ES-I3 (cell line): Measurements from ENCODE around the gene TPST1.

Source experiments
- H3K36me3 ChIP-seq: 2 replicates; pipeline ENCODE4 v1.6.1; 2013; ENCODE audit warnings: mild to moderate bottlenecking, low read length, control low read depth, moderate library complexity; ENCODE audit not compliant: insufficient read depth
- H3K4me1 ChIP-seq: 2 replicates; pipeline ENCODE4 v1.6.1; 2013; ENCODE audit warnings: mild to moderate bottlenecking, control low read depth, low read length; ENCODE audit not compliant: insufficient read depth
- H3K9ac ChIP-seq: 2 replicates; pipeline ENCODE4 v1.6.1; 2013; ENCODE audit warnings: low read depth, mild to moderate bottlenecking, low read length, moderate library complexity
- H3K9me3 ChIP-seq: 2 replicates; pipeline ENCODE4 v1.6.1; 2013; ENCODE audit warnings: mild to moderate bottlenecking, low read length, moderate library complexity; ENCODE audit not compliant: control insufficient read depth, insufficient read depth

TPST1 gene

DNA sequence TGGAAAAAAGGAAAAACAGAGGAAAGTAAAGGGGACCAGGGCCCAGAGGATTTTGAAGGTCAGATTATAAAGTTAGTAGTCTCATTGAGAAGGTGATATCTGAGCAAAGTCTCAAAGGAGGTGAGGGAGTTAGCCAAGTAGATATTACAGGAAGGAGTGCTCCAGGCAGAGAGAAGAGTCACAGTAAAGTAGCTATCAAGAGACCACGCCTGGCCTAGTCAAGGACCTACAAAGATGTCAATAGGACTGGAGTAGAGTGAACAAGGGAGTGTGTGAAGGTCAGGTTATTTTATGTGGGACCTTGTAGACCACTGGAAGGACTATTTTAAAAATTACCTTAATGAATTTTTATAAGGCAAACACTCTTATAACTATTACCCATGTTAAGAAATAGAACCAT is 64.8 kb downstream of the TPST1 start:
- no peaks in the 10 kb centered on the region for H3K36me3 ChIP-seq
- H3K9ac ChIP-seq = no peak overlapping the region
- peaks cover 6% of the 10 kb centered on the region for H3K9me3 ChIP-seq
- no peaks in the 10 kb centered on the region for H3K4me1 ChIP-seq

DNA sequence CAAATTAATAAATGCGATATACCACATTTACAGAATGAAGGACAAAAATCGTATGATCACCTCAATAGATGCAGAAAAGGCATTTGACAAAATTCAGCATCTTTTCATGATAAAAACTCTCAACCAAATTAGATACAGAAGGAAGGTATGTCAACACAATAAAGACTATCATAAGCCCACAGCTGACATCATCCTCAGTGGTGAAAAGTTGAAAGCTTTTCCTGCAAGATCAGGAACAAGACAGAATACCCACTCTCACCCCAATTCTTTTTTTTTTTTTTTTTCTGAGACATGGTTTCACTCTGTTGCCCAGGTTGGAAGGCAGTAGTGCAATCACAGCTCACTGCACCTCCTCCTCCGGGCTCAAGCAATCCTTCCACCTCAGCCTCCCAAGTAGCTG is 67.2 kb downstream of the TPST1 start:
- Histone ChIP-seq H3K9me3 (no peaks in the 10 kb centered on the region), H3K9ac (no peak overlapping the region), H3K36me3 (no peaks in the 10 kb centered on the region), H3K4me1 (no peaks in the 10 kb centered on the region)

DNA sequence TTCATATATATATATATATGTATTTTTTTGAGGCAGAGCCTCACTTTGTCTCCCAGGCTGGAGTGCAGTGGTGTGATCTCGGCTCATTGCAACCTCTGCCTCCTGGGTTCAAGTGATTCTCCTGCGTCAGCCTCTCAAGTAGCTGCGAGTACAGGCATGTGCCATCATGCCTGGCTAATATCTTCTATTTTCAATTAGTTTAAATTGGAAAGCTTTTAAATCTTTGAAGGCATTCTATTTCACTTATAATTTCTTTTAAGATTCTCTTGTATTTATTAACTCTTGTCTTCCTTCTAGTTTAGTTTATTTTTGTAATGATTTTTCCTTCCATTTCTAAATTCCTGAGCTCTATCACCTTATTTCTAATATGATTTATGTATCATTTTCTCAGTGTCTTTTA is 71.2 kb downstream of the TPST1 start:
- no peaks in the 10 kb centered on the region for H3K9me3 ChIP-seq
- no peaks in the 10 kb centered on the region for H3K36me3 ChIP-seq
- H3K9ac ChIP-seq = no peak overlapping the region
- H3K4me1 ChIP-seq = no peaks in the 10 kb centered on the region

DNA sequence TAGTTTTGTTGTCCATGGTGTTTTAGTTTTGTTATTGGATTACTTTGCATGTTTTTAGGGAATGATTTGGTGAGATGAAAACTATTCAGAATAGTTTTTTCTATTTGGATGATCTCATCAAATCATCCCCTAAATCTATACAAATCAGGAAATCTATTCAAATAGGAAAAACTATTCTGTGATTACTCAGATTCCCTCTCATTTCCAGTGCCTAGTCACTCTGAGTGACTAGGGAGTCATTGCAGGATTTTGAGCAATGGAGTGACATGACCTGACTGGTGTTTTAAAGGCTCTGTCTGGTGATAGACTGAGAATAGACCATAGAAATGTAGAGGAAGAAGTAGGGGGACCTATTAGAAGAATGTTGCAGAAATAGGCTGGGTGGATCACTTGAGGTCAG is 72.4 kb downstream of the TPST1 start:
- Histone ChIP-seq H3K9ac (no peak overlapping the region), H3K36me3 (no peaks in the 10 kb centered on the region), H3K9me3 (no peaks in the 10 kb centered on the region), H3K4me1 (peaks cover 10% of the 10 kb centered on the region; the same call in 1 of the 2 replicates)

DNA sequence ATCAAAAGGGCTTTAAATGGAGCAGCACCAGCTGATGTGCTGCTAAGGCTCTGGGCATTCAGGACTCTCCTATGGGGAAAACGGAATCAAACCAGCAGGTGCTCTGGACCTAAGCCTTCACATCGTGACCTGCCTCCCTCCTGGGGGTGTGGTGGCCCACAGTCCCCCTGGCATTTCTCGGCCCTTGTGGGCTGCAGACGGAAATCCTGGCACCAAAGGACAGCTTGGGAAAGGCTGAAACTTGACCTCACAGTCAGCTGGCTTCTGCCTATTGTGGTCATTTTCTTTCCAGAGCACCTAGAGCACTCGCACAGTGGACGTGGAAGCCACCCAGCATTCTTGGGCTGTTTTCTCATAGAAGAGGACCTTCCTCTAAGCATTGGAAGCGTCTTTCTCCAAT is 74.8 kb downstream of the TPST1 start:
- no peaks in the 10 kb centered on the region for H3K9me3 ChIP-seq
- H3K9ac ChIP-seq = no peak overlapping the region
- peaks cover 24% of the 10 kb centered on the region for H3K4me1 ChIP-seq
- no peaks in the 10 kb centered on the region for H3K36me3 ChIP-seq

DNA sequence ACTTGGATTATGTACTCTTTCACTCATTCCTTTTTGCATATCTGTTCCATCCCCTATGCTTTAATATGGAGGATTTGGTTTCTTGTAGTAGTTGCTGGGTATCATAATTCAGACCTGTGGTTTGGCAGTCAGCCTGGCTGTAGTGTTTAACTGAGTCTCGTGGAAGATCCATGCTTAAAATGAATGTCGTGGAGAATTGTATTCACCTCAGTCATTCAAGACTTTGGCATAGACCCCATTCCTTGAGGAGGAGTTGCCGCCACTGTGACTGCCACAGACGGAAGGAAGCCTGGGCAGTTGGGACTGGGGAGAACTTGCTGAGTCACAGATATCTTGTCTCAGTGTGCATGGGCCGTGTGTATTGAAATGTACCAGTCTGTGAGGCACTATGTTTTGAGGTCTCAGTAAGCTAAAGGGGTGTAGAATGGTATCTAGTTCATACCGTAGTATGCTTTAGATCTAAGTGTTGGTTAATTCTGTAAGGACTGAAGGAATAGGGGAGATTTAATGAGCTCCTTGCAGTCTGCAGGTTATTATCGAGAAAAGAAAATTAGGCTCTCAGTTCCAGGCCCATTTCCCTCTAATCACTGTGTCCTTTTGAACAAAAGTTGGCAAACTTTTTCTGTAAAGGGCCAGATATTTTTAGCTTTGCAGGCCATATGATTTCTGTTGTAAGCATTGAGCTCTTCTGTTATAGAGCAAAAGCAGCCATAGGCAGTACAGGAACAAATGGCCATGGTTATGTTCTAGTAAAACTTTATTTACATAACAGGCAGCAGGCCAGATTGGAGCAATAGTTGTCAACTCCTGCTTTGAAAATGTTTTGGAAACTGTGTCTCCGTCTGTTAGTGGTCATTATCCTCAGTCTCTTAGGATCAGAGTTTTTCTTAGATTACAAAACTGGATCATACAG is 76.8 kb downstream of the TPST1 start:
- no peak overlapping the region for H3K9ac ChIP-seq
- H3K36me3 ChIP-seq = no peaks in the 10 kb centered on the region
- no peaks in the 10 kb centered on the region for H3K9me3 ChIP-seq
- H3K4me1 ChIP-seq = peaks cover 24% of the 10 kb centered on the region

DNA sequence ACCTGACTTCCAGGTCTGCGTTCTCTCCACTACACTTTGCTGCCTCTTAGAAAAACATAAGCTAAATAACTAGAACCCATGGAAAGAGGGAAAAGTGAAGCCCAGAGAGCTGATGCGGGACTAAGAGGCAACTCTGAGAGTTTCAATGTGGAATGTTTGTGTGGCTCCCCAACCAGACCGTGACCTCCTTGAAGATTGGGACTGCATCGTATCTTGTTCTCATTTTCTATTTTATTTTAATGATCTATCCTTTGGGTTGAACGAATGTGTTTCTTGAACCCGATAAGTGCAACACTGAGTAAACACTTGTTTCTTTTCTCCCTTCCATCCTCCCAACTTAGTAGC is 77.4 kb downstream of the TPST1 start:
- Histone ChIP-seq H3K4me1 (peaks cover 24% of the 10 kb centered on the region), H3K9ac (no peak overlapping the region), H3K9me3 (no peaks in the 10 kb centered on the region), H3K36me3 (no peaks in the 10 kb centered on the region)

DNA sequence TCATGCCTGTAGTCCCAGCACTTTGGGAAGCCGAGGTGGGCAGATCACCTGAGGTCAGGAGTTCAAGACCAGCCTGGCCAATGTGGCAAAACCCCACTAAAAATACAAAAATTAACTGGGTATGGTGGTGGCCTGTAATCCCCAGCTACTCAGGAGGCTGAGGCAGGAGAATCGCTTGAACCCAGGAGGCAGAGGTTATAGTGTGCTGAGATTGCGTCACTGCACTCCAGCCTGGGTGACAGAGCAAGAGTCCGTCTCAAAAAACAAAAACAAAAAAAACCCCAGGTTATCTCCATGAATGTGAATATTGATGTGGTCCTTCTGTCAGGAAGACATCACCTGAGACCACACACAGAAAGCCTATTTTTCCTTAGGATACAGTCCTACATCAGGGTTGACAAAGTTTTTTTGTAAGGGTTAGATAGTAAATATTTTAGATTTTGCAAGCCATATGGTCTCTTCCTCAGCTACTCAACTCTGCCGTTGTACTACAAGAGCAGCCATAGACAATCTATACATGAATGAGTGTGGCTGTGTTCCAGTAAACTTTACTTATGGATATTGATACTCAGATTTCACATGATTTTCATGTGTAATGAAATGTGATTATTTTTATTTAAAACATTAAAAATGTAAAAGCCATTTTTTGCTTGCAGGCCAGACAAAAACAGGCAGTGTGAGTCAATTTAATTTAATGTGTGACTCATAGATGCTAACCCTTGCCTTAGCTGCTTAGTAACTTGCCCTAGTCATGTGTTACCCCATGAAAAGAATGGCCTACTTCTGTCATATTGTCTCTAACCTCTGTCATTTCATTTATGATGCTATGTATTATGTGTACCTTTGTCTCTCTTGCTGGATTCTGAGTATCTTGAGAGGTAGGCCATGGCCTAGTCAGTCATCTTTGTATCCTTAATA is 78.1 kb downstream of the TPST1 start:
- Histone ChIP-seq H3K4me1 (peaks cover 24% of the 10 kb centered on the region), H3K9me3 (no peaks in the 10 kb centered on the region), H3K36me3 (no peaks in the 10 kb centered on the region), H3K9ac (no peak overlapping the region)

DNA sequence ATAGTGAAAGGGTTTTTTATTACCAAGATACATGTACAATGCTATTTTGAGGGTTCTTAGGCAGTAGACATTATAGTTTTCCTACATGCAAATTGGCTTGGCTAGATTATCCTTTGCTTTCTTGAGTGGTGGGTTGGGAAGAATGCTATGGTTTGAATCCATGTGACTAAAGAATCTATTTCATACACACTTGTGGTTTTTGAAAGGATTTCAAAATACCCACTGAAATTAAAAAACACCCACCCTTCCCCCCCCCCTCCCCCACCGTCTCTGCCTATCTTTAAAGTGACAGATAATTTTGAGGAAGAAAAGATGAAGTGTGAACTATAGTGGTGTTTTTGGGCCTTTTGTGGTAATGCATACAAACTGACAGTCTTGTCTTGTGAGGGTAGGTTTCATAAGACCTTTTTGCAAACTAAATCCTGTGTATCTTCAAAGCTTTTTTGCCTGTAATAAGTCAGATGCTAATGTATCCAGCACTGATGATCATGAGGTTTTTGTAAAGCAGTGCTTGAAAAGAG is 90.9 kb downstream of the TPST1 start:
- H3K9me3 ChIP-seq = peaks cover 5% of the 10 kb centered on the region; the same call in 1 of the 2 replicates
- H3K36me3 ChIP-seq = no peaks in the 10 kb centered on the region
- H3K9ac ChIP-seq = no peak overlapping the region
- H3K4me1 ChIP-seq = no peaks in the 10 kb centered on the region

DNA sequence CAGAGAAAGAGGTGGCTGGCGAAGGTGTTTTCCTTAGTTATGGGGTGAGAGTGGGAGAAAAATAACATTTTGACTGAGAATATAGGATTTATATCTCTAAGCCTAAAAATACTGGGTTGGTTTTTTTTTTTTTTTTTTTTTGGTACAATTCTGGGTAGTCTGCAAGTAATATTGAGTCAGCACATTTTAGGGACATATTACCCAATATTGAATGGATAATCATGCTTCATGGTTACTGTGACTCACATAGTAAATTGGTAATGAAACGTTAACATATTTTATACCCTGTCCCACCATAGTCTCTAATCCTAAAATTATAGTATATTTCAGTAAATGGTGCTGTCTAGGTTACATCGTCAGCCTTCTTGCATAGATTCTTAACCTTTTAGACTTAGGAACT is 91.4 kb downstream of the TPST1 start:
- peaks cover 5% of the 10 kb centered on the region; the same call in 1 of the 2 replicates for H3K9me3 ChIP-seq
- no peak overlapping the region for H3K9ac ChIP-seq
- no peaks in the 10 kb centered on the region for H3K36me3 ChIP-seq
- H3K4me1 ChIP-seq = no peaks in the 10 kb centered on the region

DNA sequence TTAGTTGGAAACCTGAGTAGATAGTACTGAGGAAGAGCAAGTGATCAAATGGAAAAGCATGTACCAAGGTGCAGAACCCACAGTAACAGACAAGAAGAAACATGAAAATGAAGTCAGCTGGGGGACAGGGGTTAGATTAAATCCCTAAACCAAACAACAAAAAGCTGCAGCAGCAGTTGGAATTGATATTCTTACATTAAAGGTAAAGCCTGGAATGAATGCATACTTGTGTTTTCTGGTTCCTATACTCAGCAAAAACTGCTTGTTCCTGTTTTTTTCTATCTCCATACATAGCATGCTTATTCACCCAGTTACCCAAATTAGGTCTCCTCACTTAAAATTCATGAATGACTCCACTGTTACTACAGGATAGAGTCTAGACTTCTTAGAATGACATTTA is 92.4 kb downstream of the TPST1 start:
- H3K9ac ChIP-seq = no peak overlapping the region
- H3K4me1 ChIP-seq = no peaks in the 10 kb centered on the region
- H3K9me3 ChIP-seq = peaks cover 5% of the 10 kb centered on the region; the same call in 1 of the 2 replicates
- no peaks in the 10 kb centered on the region for H3K36me3 ChIP-seq

DNA sequence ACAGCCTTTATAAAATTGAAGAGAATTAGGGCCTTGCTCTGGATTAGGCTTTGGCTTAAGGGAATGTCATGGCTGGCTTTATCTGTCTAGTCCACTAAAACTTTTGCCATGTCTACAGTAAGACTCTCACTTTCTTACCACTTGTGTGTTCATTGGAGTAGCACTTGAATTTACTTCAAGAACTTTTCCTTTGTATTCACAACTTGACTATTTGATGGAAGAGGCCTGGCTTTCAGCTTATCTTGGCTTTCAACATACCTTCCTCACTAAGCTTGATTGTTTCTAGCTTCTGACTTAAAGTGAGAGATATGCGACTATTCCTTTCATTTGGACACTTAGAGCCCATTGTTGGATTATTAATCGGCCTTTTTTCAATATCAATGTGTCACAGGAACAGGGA is 96.1 kb downstream of the TPST1 start:
- H3K36me3 ChIP-seq = no peaks in the 10 kb centered on the region
- no peak overlapping the region for H3K9ac ChIP-seq
- H3K4me1 ChIP-seq = no peaks in the 10 kb centered on the region
- H3K9me3 ChIP-seq = peaks cover 5% of the 10 kb centered on the region; the same call in 1 of the 2 replicates

DNA sequence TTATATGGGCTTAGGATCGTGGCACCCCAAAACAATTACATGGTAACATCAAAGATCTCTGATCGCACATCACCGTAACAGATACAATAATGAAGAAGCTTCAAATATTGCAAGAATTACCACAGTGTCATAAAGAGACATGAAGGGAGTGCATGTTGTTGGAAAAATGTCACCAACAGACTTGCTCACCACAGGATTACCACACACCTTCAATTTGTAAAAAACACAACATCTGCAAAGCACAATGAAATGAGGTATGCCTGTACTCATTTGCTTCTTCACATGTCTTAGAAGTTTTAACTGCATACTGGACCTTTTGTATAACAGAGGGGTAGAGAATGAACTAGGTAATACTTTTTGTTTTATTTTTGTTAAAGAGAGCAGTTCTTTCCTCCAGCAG is 96.6 kb downstream of the TPST1 start:
- Histone ChIP-seq H3K9me3 (peaks cover 5% of the 10 kb centered on the region; the same call in 1 of the 2 replicates), H3K9ac (no peak overlapping the region), H3K4me1 (no peaks in the 10 kb centered on the region), H3K36me3 (no peaks in the 10 kb centered on the region)

DNA sequence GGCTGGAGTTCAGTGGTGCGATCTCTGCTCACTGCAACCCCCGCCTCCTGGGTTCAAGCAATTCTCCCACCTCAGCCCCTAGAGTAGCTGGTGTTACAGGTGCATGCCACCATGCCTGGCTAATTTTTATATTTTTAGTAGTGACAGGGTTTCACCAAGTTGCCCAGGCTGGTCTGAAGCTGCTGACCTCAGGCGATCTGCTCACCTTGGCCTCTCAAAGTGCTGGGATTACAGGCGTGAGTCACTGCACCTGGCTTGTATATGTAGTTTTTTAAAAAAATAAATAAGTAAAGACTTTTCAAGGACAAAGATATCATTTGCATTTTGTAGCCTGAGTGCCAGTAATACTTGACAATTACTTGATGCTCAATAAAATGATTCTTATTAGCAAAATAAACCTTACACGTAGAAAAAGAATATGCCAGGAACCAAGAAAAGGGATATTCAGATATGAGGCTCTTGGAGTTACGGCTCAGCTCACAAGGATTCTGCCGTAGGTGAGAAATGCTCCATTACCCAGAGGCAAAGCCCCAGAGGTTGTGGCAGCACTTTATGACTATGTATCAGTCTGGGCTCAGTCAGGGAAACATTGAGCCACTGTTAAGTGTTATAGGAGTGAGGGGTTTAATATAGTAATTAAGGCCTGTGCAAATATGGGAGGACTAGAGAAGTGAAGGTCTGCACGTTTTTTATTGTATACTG is 98.5 kb downstream of the TPST1 start:
- Histone ChIP-seq H3K4me1 (no peaks in the 10 kb centered on the region; the same call in 1 of the 2 replicates), H3K9me3 (no peaks in the 10 kb centered on the region), H3K36me3 (no peaks in the 10 kb centered on the region), H3K9ac (no peak overlapping the region)
